ENCODE results near the gene KPNB1.

Gene KPNB1

GRCh38 chr17:47700471-47701449, 51.0 kb downstream of the KPNB1 start:
- no peak overlapping the region for H3K4me3 ChIP-seq (ENCODE audit: control insufficient read depth, low read depth, low read length)
- no peak for DNase-seq (ENCODE audit: low read depth)
- TF ChIP-seq CTCF (conservative IDR thresholded peaks at IDR 0.05; ENCODE audit: control insufficient read depth, insufficient read depth, low read depth, low read length) = no peak

- no peak for TF ChIP-seq CTCF (conservative IDR thresholded peaks at IDR 0.05; ENCODE audit: control insufficient read depth, insufficient read depth, low read depth, low read length)
- no peak for DNase-seq (ENCODE audit: low read depth)
- no peak overlapping the region for H3K4me3 ChIP-seq (ENCODE audit: control insufficient read depth, low read depth, low read length)
Observed at GRCh38 chr17:47701608-47702007, 51.9 kb downstream of the KPNB1 start.

GRCh38 chr17:47702391-47702995, 52.8 kb downstream of the KPNB1 start:
- no peak for TF ChIP-seq CTCF (conservative IDR thresholded peaks at IDR 0.05; ENCODE audit: control insufficient read depth, insufficient read depth, low read depth, low read length)
- DNase-seq (ENCODE audit: low read depth) = no peak
- no peak overlapping the region for H3K4me3 ChIP-seq (ENCODE audit: control insufficient read depth, low read depth, low read length)

GRCh38 chr17:47703191-47703591, 53.5 kb downstream of the KPNB1 start:
- TF ChIP-seq CTCF (conservative IDR thresholded peaks at IDR 0.05; ENCODE audit: control insufficient read depth, insufficient read depth, low read depth, low read length) = no peak
- no peak for DNase-seq (ENCODE audit: low read depth)
- no peak overlapping the region for H3K4me3 ChIP-seq (ENCODE audit: control insufficient read depth, low read depth, low read length)

- no peak overlapping the region for H3K4me3 ChIP-seq (ENCODE audit: control insufficient read depth, low read depth, low read length)
- no peak for TF ChIP-seq CTCF (conservative IDR thresholded peaks at IDR 0.05; ENCODE audit: control insufficient read depth, insufficient read depth, low read depth, low read length)
- DNase-seq (ENCODE audit: low read depth) = no peak
Observed at GRCh38 chr17:47703671-47704070, 54.0 kb downstream of the KPNB1 start.

GRCh38 chr17:47704116-47704515, 54.4 kb downstream of the KPNB1 start:
- no peak overlapping the region for H3K4me3 ChIP-seq (ENCODE audit: control insufficient read depth, low read depth, low read length)
- TF ChIP-seq CTCF (conservative IDR thresholded peaks at IDR 0.05; ENCODE audit: control insufficient read depth, insufficient read depth, low read depth, low read length) = no peak
- DNase-seq (ENCODE audit: low read depth) = no peak
